Measurements from ENCODE around the gene PPCS.

PPCS gene

DNA sequence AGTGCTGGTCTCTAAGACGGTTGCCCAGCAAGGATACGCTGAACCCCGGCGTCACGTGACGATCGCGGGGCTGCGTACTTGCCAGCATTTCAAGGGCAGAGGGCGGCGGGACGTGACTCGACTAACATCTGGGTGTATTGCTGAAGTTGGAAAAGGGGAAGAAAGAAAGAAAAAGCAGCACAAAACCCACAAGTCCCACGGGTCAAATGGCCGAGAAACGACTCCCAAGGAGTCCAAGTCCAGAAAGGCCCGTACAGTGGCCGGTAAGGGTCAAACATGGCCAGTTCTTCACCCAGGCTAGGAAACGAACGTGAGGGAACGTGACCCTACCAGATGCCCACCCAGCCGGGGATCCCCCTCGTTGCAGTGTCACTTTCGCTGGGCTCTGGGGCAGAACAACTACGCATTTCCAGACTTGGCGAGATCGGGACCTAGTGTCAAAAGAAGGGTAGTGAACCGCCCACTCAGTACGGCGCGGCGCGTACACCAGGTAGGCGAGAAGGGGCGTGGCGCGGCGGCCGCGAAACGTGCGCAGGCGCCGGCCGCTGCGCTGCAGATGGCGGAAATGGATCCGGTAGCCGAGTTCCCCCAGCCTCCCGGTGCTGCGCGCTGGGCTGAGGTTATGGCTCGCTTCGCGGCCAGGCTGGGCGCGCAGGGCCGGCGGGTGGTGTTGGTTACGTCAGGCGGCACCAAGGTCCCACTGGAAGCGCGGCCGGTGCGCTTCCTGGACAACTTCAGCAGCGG is at the start of gene PPCS, which contains the start of gene ZMYND12:
Gene PPCS (plus strand): TSS at position 534 of the 744 bp plus-strand sequence. CDS start 23 bp downstream, at position 557.
Gene ZMYND12 (minus strand): TSS at position 13 of the 744 bp plus-strand sequence. CDS start 25 bp downstream, outside the sequence.
- DNase-seq (ENCODE audit: low read depth), result peak; percentile 47

DNA sequence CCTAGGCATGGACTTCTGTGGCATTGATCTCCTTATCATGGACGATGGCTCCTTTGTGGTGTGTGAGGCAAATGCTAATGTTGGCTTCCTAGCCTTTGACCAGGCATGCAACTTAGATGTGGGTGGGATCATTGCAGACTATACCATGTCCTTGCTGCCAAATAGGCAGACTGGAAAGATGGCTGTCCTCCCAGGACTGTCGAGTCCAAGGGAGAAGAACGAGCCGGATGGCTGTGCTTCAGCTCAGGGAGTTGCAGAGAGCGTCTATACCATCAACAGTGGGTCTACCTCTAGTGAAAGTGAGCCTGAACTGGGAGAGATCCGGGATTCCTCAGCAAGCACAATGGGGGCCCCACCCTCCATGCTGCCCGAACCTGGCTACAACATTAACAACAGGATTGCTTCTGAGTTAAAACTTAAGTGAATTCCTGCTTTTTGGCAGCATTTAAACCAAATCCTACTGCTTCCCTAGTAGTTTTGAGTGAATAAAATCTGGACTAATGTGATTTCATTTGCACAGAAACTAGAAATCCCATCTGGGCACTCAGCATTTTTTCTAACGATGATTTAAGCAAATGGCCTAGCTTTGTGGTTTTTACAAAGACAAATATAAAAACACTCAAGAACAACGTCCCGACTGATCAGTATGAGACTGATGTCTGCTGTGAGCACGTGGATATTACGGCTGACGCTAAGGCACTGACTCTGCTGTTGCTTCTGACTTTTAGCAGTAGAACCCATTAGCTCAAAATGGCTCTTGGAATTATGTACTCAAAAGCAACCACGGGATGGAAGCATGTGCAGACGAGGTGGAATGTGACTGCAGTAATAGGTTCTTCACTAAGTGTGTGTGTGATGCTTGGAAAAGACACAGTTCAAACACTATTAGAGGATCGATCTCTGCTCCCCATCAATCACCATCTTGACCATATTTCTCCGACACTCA is 41.5 kb upstream of the PPCS start:
- no peak for DNase-seq (ENCODE audit: low read depth)

DNA sequence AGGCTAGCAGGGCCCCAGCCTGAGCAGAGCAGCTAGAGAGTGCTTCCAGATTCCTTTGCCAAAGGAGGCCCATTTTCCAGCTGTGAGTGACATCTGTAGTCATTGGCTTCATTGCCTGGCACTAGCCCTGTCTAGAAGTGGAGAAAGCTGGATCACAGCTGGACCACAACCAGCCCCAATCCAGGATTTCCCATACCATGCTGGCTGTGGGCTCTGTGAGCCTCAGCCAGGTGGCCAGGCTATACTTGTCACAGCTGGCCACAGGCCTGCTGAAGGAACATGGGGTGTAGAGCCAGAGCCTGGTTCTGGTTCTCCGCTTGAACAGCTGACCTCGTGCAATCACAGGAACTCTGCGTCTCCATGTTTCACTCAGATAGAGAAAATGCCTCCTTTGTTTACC is 39.2 kb upstream of the PPCS start:
- DNase-seq (ENCODE audit: low read depth), result no peak

DNA sequence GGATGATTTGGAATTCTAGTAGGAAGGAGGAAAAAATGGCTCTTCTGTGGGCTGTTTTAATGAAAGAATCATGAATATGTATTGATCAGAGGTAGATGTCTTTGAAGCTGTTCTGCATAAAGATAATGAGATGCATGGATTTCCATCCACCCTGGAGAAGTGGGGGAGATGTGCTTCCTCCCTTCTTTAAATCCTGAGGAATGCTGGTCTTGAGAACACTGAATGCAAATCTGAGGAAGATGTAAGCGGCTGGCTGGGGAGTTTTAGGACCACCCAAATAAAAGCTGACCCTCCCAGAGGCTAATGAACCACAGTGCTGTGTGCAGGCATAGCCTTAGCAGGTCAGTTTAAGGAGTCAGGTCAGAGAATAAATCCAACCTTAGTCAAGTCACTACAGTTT is 37.8 kb upstream of the PPCS start:
- DNase-seq (ENCODE audit: low read depth), result no peak

DNA sequence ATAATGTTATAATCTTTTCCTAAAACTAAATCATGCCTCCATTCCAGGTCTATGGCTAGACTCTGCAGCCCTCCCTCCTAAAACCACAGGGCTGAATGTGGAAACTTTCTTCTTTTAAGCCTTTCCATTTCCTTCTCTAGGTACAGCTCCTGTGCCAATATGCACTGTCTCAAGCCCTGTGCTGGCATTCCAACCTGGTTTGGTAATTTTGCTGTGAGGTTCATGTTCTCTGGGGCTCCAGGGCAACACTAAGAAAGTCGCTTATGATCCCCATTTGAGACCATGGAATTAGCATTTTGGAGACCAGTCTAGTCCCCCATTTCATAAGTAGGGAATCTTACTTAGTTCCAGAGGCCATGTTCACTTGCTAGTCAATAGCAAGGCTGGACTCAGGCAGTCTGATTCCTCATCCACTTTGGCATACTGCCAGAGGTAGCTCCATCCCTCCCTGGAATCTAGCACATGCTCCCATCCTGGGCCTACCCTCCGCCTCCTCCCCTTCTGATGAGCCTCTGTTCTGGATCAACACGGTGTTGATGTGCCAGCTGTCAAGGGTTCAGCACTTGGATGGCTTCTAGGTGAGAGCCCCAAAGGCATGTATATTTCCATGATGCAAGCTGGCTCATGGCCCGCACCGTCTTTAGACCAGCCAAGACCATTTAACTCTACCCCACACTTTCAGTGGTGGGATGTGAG is 37.1 kb upstream of the PPCS start:
- DNase-seq (ENCODE audit: low read depth), result no peak

- no peak for DNase-seq (ENCODE audit: low read depth)
Measured at GRCh38 chr1:42420121-42420520, 36.2 kb upstream of the PPCS start.

GRCh38 chr1:42420911-42421585 is 35.3 kb upstream of the PPCS start:
- peak; percentile 53 for DNase-seq (ENCODE audit: low read depth)

- DNase-seq (ENCODE audit: low read depth), result no peak
Measured at GRCh38 chr1:42422737-42423136, 33.6 kb upstream of the PPCS start.

DNA sequence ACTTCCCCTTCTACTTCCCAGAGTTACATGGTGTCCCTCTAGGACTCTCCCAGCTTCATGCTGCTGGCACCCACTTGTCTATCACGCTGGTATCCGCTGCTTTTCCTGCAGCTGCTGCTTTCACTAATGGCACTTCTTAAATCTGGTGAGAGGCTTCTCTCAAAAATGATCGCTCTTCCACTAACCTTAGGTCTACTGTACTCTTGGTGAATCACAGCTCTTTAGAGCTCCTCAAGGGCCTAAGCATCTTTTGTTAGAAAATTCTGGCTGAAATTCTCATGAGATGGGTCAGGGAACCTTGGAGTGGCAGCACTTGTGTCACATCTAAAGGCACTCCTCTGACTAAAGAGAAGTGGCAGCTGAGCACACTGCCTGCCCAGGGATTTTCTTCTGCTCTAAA is 32.7 kb upstream of the PPCS start:
- no peak for DNase-seq (ENCODE audit: low read depth)

DNA sequence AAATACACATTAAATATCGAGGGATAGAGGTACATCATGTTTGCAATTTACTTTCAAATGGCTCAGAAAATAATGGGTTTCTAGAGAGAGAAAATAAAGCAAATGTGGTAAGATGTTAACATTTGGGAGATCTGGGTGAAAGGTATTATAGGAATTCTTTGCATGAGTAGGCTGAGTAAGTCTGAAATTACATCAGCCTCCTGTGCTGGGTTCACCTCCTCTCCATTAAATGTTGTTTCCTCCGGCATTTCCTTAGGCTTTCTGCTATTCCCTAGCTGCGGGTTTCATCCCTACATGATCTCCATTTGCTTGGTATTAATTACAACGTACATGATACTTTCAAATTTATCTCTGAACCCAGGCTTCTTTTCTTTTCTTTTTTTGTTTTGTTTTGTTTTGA is 32.1 kb upstream of the PPCS start:
- no peak for DNase-seq (ENCODE audit: low read depth)

- DNase-seq (ENCODE audit: low read depth), result no peak
Measured at GRCh38 chr1:42427240-42427639, 29.1 kb upstream of the PPCS start.

DNA sequence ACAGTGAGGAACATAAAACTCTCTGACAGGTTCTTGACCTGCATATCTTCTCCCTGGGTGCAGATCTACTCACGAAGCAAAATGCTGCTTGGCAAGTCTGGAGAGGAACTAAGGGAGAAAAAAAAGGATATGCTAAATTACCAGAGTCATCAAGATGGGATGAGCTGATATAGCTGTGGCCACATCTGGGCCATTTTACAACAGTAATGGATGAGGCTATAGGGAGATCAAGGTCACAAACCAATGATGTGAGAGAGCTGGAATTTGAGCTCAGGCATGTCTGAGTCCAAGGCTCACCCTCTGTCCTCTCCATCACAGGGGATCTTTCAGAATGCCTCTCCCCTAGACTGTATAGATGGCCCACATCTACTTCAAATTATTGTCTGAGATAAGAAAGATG is 26.7 kb upstream of the PPCS start:
- DNase-seq (ENCODE audit: low read depth), result no peak

- DNase-seq (ENCODE audit: low read depth), result no peak
Measured at GRCh38 chr1:42430286-42431135, 25.8 kb upstream of the PPCS start.

DNA sequence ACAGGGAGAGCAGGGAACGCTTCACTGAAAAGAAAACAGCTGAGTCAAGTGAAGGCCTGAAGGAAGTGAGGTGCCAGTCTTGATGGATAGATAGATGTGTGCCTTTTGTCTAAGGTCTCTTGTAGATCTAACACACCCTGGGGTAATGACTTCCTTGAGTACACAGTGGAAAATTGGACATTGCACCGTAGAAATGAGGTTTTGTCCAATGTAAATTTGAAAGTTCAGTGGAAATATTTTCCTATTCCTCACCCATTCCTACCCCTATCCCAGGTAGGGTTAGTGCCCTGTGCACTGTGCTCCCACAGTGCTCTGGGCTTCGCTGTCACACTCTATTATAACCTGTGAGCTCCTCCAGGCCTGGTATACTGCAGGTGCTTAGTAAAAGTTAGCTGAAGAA is 24.8 kb upstream of the PPCS start:
- DNase-seq (ENCODE audit: low read depth), result no peak

GRCh38 chr1:42432714-42433113 is 23.6 kb upstream of the PPCS start:
- DNase-seq (ENCODE audit: low read depth), result no peak

- no peak for DNase-seq (ENCODE audit: low read depth)
Measured at GRCh38 chr1:42433369-42433768, 23.0 kb upstream of the PPCS start.

DNA sequence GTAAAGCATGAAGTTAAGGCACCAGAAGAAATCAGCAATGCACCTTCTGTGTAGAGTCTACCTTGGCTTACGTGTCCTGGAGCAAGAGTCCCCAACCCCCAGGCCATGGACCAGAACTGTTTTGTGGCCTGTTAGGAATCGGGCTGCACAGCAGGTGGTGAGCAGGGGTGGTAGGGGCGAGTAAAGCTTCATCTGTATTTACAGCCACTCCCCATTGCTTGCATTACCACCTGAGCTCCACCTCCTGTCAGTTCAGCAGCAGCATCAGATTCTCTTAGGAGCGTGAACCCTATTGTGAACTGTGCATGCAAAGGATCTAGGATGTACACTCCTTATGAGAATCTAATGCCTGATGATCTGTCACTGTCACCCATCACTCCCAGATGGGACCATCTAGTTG is 22.0 kb upstream of the PPCS start:
- DNase-seq (ENCODE audit: low read depth), result no peak

DNA sequence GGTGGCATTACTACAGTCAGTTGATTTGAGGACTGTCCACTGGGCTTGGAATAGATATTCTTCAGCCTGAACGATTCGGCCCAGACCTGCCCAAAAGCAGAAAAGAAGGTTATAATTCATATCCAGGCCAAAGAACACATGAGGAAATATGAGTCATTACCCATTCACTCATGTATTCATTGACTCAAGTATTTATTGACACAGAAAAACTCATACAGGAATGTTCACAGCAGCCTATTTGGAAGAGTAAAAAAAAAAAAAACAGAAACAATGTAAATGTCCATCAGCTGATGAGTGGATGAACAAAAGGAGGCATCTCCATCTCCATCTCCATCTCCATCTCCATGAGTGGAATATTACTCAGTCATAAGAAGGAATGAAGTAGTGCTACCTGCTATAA is 16.4 kb upstream of the PPCS start:
- peak; percentile 30 for DNase-seq (ENCODE audit: low read depth)

DNA sequence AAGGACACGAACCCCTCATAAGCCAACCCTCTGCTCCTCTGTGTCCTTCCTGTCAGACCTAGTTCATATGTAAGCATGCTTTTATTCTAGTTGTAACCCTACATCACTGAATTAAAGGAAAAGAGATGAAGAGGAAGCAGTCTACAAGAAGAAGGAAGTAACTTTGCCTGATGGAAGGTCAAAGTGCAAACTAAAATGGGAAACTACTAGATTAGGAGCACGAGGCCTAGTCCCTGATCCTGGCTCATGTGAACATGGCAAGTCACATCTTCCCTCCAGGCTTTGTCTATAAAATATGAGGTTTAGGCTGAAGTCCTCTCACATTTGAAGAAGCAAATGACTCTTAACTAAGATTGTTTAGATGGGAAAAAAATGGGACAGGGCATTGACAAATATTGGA is 13.7 kb upstream of the PPCS start:
- no peak for DNase-seq (ENCODE audit: low read depth)

GRCh38 chr1:42449256-42449655 is 7.1 kb upstream of the PPCS start:
- no peak for DNase-seq (ENCODE audit: low read depth)

DNA sequence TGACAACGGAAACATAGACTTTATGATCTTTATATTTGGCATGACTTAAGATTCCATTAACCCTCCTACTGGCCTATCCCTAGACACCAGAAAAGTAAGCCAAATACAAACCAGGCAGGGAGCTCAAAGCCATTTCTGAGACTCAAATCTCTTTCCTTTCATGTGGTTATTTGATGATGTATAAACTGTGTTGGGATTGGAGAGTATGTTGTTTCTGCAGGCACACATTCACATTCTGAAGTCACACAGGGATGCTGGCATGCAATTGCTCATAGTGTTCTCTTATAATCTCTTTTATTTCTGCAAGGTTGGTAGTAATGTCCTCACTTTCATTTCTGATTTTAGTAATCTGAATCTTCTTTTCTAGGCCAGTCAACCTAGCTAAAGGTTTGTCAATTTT is 6.3 kb upstream of the PPCS start:
- no peak for DNase-seq (ENCODE audit: low read depth)
